ENCODE results near the gene GPATCH8.
"Not testable (repeated sequence)": the region's sequence is repeated elsewhere in the genome, so short reads cannot be mapped to it uniquely, and the experiment has no call there.

Gene GPATCH8

DNA sequence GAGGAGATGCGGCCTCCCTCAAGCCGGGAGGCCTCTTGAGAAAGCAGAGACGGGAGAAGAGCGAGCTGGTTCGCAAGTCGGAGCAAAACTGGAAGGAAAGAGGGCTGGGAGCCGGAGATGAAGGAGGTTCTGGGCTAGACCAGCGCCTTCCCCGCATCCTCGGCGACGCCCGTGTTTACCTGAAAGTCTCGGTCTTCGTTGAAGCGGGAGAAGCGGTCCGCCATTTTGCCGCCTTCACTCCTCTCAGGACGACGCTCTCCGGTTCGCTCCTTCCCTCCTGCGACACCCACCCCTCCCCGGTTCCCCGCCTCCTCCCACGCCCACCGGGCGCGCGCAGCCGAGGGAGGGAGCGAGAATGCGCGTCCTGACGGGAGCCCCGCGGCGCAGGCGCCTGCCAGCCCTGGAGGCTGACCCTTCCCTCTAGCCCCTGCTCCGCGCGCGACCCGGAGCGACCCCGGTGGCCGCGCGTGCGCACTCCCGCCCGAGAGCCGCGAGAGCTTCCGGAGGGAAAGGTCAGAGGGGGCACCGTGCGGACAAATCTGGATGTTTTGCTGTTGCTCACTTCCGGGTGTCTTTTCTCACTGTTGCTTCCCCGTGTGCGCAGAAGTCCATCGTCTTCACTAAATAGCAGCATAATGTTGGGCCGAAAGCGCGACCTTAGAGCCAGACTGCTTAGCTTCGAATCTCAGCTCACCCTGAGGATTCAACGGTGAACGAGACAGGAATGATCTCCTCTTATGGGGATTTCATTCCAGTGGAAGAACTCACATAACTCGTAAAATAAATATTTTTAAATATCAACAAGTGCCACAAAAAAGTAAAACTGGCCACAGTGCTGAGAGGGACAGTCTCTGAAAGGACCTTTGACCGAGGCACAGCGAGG is at the start of gene GPATCH8:
Gene GPATCH8 (minus strand): TSS at position 260 of the 883 bp plus-strand sequence. CDS start 36 bp downstream, at position 224.
- DNase-seq (ENCODE audit: low read depth in 2 of 2), result peak; percentile 85 to 89

DNA sequence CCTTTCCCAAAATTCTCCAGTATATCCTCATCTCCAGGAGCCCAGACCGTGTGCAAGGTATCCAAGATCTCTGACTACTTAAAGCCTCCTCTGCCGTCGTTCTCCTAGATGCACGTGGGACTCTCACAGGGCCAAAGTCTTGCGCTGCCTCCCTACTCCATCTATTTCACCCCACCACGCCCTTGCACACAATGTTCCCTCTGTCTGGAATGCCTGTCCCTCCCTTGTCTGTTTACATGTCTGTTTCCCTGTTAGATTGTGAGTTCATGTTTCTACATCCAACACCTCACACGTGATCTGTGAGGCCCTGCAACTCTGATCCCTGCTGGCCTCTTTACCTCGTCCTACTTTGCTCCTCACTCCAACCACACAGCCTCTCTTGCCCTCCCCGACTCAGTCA is 49.2 kb upstream of the GPATCH8 start:
- no peak for DNase-seq (ENCODE audit: low read depth in 2 of 2)

- no peak for DNase-seq (ENCODE audit: low read depth in 2 of 2)
These were observed 46.5 kb upstream of the GPATCH8 start for GRCh38 chr17:44549686-44550085.

GRCh38 chr17:44548376-44549230 is 45.4 kb upstream of the GPATCH8 start:
- DNase-seq (ENCODE audit: low read depth in 2 of 2), result no peak

GRCh38 chr17:44547625-44548267 is 44.5 kb upstream of the GPATCH8 start:
- peak in 1 of 2 experiments; percentile 57 for DNase-seq (ENCODE audit: low read depth in 2 of 2)

GRCh38 chr17:44546671-44547606 is 43.7 kb upstream of the GPATCH8 start:
- DNase-seq (ENCODE audit: low read depth in 2 of 2), result no peak

GRCh38 chr17:44543905-44544523 is 40.8 kb upstream of the GPATCH8 start:
- DNase-seq (ENCODE audit: low read depth in 2 of 2), result no peak

GRCh38 chr17:44543213-44543904 is 40.2 kb upstream of the GPATCH8 start:
- DNase-seq (ENCODE audit: low read depth in 2 of 2), result peak; percentile 93

GRCh38 chr17:44541884-44542581 is 38.8 kb upstream of the GPATCH8 start:
- DNase-seq (ENCODE audit: low read depth in 2 of 2), result no peak

DNA sequence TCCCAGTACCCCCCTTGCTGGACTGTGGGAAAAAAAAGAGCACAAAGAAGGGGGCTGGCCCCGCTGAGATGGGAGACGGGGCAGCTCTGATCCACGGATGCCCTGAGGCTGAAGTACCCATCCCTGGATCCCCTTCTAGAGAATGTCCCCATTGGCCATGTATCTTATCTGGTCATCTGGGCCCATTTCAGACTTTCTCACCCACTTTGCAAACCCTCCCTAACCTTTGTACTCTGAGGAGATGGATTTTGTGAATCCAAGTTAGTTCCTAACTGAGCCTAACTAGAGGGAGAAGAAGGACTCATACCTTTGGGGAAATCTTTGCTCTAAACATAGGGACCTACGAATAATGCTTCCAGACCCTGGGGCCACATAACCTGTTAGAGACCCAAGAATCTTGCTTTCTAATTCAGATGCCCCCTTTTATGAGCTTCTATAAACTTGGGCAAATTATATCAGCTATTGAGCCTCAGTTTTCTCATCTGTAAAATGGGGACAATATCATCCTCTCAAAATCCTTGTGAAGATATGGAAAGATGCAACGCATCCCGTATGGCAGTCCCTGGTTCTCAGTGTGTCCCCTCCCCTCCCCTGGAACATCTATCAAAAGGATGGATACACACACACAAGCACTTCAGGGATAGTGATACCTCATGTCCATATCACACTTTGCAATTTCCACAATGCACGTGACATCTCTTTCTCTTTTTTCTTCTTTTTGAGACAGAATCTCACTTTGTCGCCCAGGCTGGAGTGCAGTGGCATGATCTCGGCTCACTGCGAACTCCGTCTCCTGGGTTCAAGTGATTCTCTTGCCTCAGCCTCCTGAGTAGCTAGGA is 37.3 kb upstream of the GPATCH8 start:
- no peak for DNase-seq (ENCODE audit: low read depth in 2 of 2)

- no peak for DNase-seq (ENCODE audit: low read depth in 2 of 2)
These were observed 36.5 kb upstream of the GPATCH8 start for GRCh38 chr17:44539673-44540072.

- DNase-seq (ENCODE audit: low read depth in 2 of 2), result not testable (repeated sequence)
These were observed 34.7 kb upstream of the GPATCH8 start for GRCh38 chr17:44537922-44538321.

GRCh38 chr17:44536090-44536953 is 33.1 kb upstream of the GPATCH8 start:
- DNase-seq (ENCODE audit: low read depth in 2 of 2), result no peak

GRCh38 chr17:44533533-44534246 is 30.5 kb upstream of the GPATCH8 start:
- DNase-seq (ENCODE audit: low read depth in 2 of 2), result peak; percentile 80 to 81

- no peak for DNase-seq (ENCODE audit: low read depth in 2 of 2)
These were observed 27.8 kb upstream of the GPATCH8 start for GRCh38 chr17:44530896-44531418.

DNA sequence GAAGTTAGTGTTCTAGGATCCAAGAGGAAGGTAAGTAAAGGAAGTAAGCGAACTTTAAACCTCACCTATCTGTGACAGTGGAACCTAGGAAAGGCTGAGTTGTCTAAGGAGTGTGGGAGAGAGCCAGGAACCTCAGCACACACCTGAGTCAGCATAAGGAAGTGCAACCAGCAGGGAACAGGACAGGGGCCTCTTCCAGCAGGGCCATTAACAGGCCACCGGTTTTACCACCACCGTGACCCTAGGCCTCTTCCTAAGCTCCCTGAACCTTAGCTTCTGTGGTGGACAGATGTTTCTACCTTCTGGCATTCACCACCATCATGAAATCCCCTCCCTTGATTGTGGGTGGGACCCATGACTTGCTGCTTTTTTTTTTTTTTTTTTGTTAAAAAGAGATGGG is 26.7 kb upstream of the GPATCH8 start:
- no peak for DNase-seq (ENCODE audit: low read depth in 2 of 2)
